ENCODE measurements around the gene RBMS1. TPM values are rescaled to one million over a fixed set of nuclear protein-coding genes. Genes with fewer than 3 reads are reported as not detected.

The RBMS1 gene
- total RNA-seq, 2 experiments from 2014 or later, result 65.5 to 67.5 TPM

- Mint-ChIP-seq H3K27ac (no peak overlapping the region), H3K27me3 (no peaks in the 10 kb centered on the region), H3K9me3 (no peaks in the 10 kb centered on the region), H3K4me1 (peaks cover 56% of the 10 kb centered on the region), H3K36me3 (ENCODE audit: low read depth) (peaks cover 13% of the 10 kb centered on the region), H3K4me3 (no peak overlapping the region)
- POLR2A ChIA-PET, result interaction anchor here (1.2 kb wide), 1 partner anchor 68 kb away, joined by 5 read pairs; no protein-coding TSS in a partner anchor
- CTCF ChIA-PET, result no interaction called here
- DNase-seq, result no peak
Observed at GRCh38 chr2:160474891-160475787, 18.5 kb downstream of the RBMS1 start.

GRCh38 chr2:160474319-160474645 is 19.3 kb downstream of the RBMS1 start:
- peaks cover 10% of the 10 kb centered on the region for H3K36me3 Mint-ChIP-seq (ENCODE audit: low read depth)
- DNase-seq, result no peak
- POLR2A ChIA-PET, result interaction anchor here (0.9 to 3.2 kb wide), 3 partner anchors 13 to 67 kb away, joined by 3 to 18 read pairs (median 5); partner anchors contain the start of gene RBMS1
- H3K4me1 Mint-ChIP-seq, result peaks cover 56% of the 10 kb centered on the region
- H3K9me3 Mint-ChIP-seq, result no peaks in the 10 kb centered on the region
- CTCF ChIA-PET, result no interaction called here
- no peaks in the 10 kb centered on the region for H3K27me3 Mint-ChIP-seq
- peak overlapping the region; percentile 70 for H3K27ac Mint-ChIP-seq
- peak overlapping the region; percentile 48 for H3K4me3 Mint-ChIP-seq

- H3K4me1 Mint-ChIP-seq, result peaks cover 56% of the 10 kb centered on the region
- CTCF ChIA-PET, result no interaction called here
- H3K36me3 Mint-ChIP-seq (ENCODE audit: low read depth), result peaks cover 6% of the 10 kb centered on the region
- no peaks in the 10 kb centered on the region for H3K9me3 Mint-ChIP-seq
- peak overlapping the region; percentile 48 for H3K4me3 Mint-ChIP-seq
- peak overlapping the region; percentile 70 for H3K27ac Mint-ChIP-seq
- no peak for DNase-seq
- no peaks in the 10 kb centered on the region for H3K27me3 Mint-ChIP-seq
- POLR2A ChIA-PET, result interaction anchor here (0.9 to 3.2 kb wide), 4 partner anchors 13 to 66 kb away, joined by 3 to 18 read pairs (median 4); partner anchors contain the start of gene RBMS1
Observed at GRCh38 chr2:160473468-160474318, 19.9 kb downstream of the RBMS1 start.

GRCh38 chr2:160472839-160473251 is 20.8 kb downstream of the RBMS1 start:
- Mint-ChIP-seq H3K36me3 (ENCODE audit: low read depth) (peaks cover 4% of the 10 kb centered on the region), H3K27me3 (no peaks in the 10 kb centered on the region), H3K4me3 (no peak overlapping the region), H3K4me1 (peaks cover 54% of the 10 kb centered on the region), H3K9me3 (no peaks in the 10 kb centered on the region), H3K27ac (peak overlapping the region; percentile 24)
- ChIA-PET POLR2A (interaction anchor here (0.9 to 3.2 kb wide), 4 partner anchors 14 to 43 kb away, joined by 3 to 18 read pairs (median 4); partner anchors contain the start of gene RBMS1), CTCF (interaction anchor here (0.9 kb wide), 1 partner anchor 18 kb away, joined by 4 read pairs; no protein-coding TSS in a partner anchor)
- DNase-seq, result no peak

- DNase-seq, result peak; percentile 33
Observed at GRCh38 chr2:160471950-160472349, 21.7 kb downstream of the RBMS1 start.

GRCh38 chr2:160469621-160470204 is 23.9 kb downstream of the RBMS1 start:
- Mint-ChIP-seq H3K36me3 (ENCODE audit: low read depth) (no peaks in the 10 kb centered on the region), H3K27me3 (no peaks in the 10 kb centered on the region), H3K4me3 (no peak overlapping the region), H3K9me3 (no peaks in the 10 kb centered on the region), H3K27ac (no peak overlapping the region), H3K4me1 (peaks cover 55% of the 10 kb centered on the region)
- ChIA-PET POLR2A (no interaction called here), CTCF (no interaction called here)
- DNase-seq, result no peak

More at GRCh38 chr2:160471950-160472349, 21.7 kb downstream of the RBMS1 start:
- peaks cover 4% of the 10 kb centered on the region for H3K36me3 Mint-ChIP-seq (ENCODE audit: low read depth)
- ChIA-PET POLR2A (interaction anchor here (1.3 to 3.2 kb wide), 3 partner anchors 15 to 42 kb away, joined by 3 to 18 read pairs (median 6); partner anchors contain the start of gene RBMS1), CTCF (interaction anchor here (0.9 kb wide), 1 partner anchor 19 kb away, joined by 4 read pairs; no protein-coding TSS in a partner anchor)
- H3K9me3 Mint-ChIP-seq, result no peaks in the 10 kb centered on the region
- H3K27me3 Mint-ChIP-seq, result no peaks in the 10 kb centered on the region
- H3K4me1 Mint-ChIP-seq, result peaks cover 54% of the 10 kb centered on the region
- H3K27ac Mint-ChIP-seq, result peak overlapping the region; percentile 73
- no peak overlapping the region for H3K4me3 Mint-ChIP-seq

- Mint-ChIP-seq H3K36me3 (ENCODE audit: low read depth) (no peaks in the 10 kb centered on the region), H3K27ac (no peak overlapping the region), H3K27me3 (no peaks in the 10 kb centered on the region), H3K4me1 (peaks cover 50% of the 10 kb centered on the region), H3K9me3 (no peaks in the 10 kb centered on the region), H3K4me3 (no peak overlapping the region)
- DNase-seq, result no peak
- CTCF ChIA-PET, result no interaction called here
- POLR2A ChIA-PET, result no interaction called here
Observed at GRCh38 chr2:160469164-160469563, 24.4 kb downstream of the RBMS1 start.

- ChIA-PET CTCF (no interaction called here), POLR2A (no interaction called here)
- H3K9me3 Mint-ChIP-seq, result no peaks in the 10 kb centered on the region
- H3K4me1 Mint-ChIP-seq, result peaks cover 36% of the 10 kb centered on the region
- H3K4me3 Mint-ChIP-seq, result no peak overlapping the region
- DNase-seq, result no peak
- H3K36me3 Mint-ChIP-seq (ENCODE audit: low read depth), result peaks cover 7% of the 10 kb centered on the region
- H3K27me3 Mint-ChIP-seq, result no peaks in the 10 kb centered on the region
- H3K27ac Mint-ChIP-seq, result no peak overlapping the region
Observed at GRCh38 chr2:160467086-160467485, 26.5 kb downstream of the RBMS1 start.

- peaks cover 24% of the 10 kb centered on the region for H3K4me1 Mint-ChIP-seq
- no peaks in the 10 kb centered on the region for H3K9me3 Mint-ChIP-seq
- no peak overlapping the region for H3K4me3 Mint-ChIP-seq
- H3K36me3 Mint-ChIP-seq (ENCODE audit: low read depth), result peaks cover 11% of the 10 kb centered on the region
- POLR2A ChIA-PET, result interaction anchor here (1.2 kb wide), 1 partner anchor 58 kb away, joined by 3 read pairs; no protein-coding TSS in a partner anchor
- no peak for DNase-seq
- CTCF ChIA-PET, result no interaction called here
- H3K27me3 Mint-ChIP-seq, result no peaks in the 10 kb centered on the region
- no peak overlapping the region for H3K27ac Mint-ChIP-seq
Observed at GRCh38 chr2:160465406-160465805, 28.2 kb downstream of the RBMS1 start.

GRCh38 chr2:160465002-160465401 is 28.6 kb downstream of the RBMS1 start:
- POLR2A ChIA-PET, result no interaction called here
- CTCF ChIA-PET, result no interaction called here
- Mint-ChIP-seq H3K27ac (no peak overlapping the region), H3K27me3 (no peaks in the 10 kb centered on the region), H3K4me3 (no peak overlapping the region), H3K36me3 (ENCODE audit: low read depth) (peaks cover 11% of the 10 kb centered on the region), H3K9me3 (no peaks in the 10 kb centered on the region), H3K4me1 (peaks cover 24% of the 10 kb centered on the region)
- DNase-seq, result no peak

GRCh38 chr2:160464017-160464416 is 29.6 kb downstream of the RBMS1 start:
- H3K4me1 Mint-ChIP-seq, result peaks cover 24% of the 10 kb centered on the region
- H3K4me3 Mint-ChIP-seq, result no peak overlapping the region
- CTCF ChIA-PET, result no interaction called here

GRCh38 chr2:160463245-160463644 is 30.4 kb downstream of the RBMS1 start:
- H3K27ac Mint-ChIP-seq, result no peak overlapping the region
- no peaks in the 10 kb centered on the region for H3K27me3 Mint-ChIP-seq
- no peak for DNase-seq
- H3K4me1 Mint-ChIP-seq, result peaks cover 25% of the 10 kb centered on the region
- ChIA-PET POLR2A (interaction anchor here (1.6 kb wide), 1 partner anchor 52 kb away, joined by 4 read pairs; no protein-coding TSS in a partner anchor), CTCF (no interaction called here)
- H3K9me3 Mint-ChIP-seq, result no peaks in the 10 kb centered on the region
- no peak overlapping the region for H3K4me3 Mint-ChIP-seq
- H3K36me3 Mint-ChIP-seq (ENCODE audit: low read depth), result peaks cover 19% of the 10 kb centered on the region

More at GRCh38 chr2:160464017-160464416, 29.6 kb downstream of the RBMS1 start:
- H3K9me3 Mint-ChIP-seq, result no peaks in the 10 kb centered on the region
- H3K27me3 Mint-ChIP-seq, result no peaks in the 10 kb centered on the region
- POLR2A ChIA-PET, result interaction anchor here (1.6 kb wide), 1 partner anchor 53 kb away, joined by 4 read pairs; no protein-coding TSS in a partner anchor
- H3K36me3 Mint-ChIP-seq (ENCODE audit: low read depth), result peaks cover 13% of the 10 kb centered on the region
- no peak for DNase-seq
- no peak overlapping the region for H3K27ac Mint-ChIP-seq
